Renal pelvis (tissue), 4 donors: ENCODE measurements around the gene TMEM40. TPM values are rescaled to one million over a fixed set of nuclear protein-coding genes. Genes with fewer than 3 reads are reported as not detected.
"Not testable (repeated sequence)": the region's sequence is repeated elsewhere in the genome, so short reads cannot be mapped to it uniquely, and the experiment has no call there.

Source experiments
- DNase-seq: peaks from one replicate; pipeline ENCODE4 v3.0.0-alpha.2; 2013
- polyA plus RNA-seq, 3 donors: library from polyadenylated mRNA; unstranded; fragments of 120-200 nt; gene quantifications; one replicate each; pipeline ENCODE4 v1.2.1, GENCODE V29; 2013; ENCODE audit not compliant: insufficient read length in 3 of 3

The TMEM40 gene
- polyA plus RNA-seq, 3 donors, result 1.7 to 3.7 (median 1.8) TPM

GRCh38 chr3:12719984-12720898 lies 38.8 kb downstream of the TMEM40 start:
- DNase-seq, result peak; percentile 94

- no peak for DNase-seq
Measured at GRCh38 chr3:12719541-12719940, 39.5 kb downstream of the TMEM40 start.

- no peak for DNase-seq
Measured at GRCh38 chr3:12716605-12717151, 42.4 kb downstream of the TMEM40 start.

- DNase-seq, result no peak
Measured at GRCh38 chr3:12714278-12714677, 44.8 kb downstream of the TMEM40 start.

- no peak for DNase-seq
Measured at GRCh38 chr3:12710062-12710461, 49.0 kb downstream of the TMEM40 start.

- DNase-seq, result no peak
Measured at GRCh38 chr3:12709334-12709733, 49.7 kb downstream of the TMEM40 start.

- no peak for DNase-seq
Measured at GRCh38 chr3:12708584-12709192, 50.4 kb downstream of the TMEM40 start.

GRCh38 chr3:12707449-12707848 lies 51.6 kb downstream of the TMEM40 start:
- no peak for DNase-seq

GRCh38 chr3:12706504-12707253 lies 52.4 kb downstream of the TMEM40 start:
- no peak for DNase-seq

- no peak for DNase-seq
Measured at GRCh38 chr3:12705981-12706380, 53.1 kb downstream of the TMEM40 start.

- no peak for DNase-seq
Measured at GRCh38 chr3:12705374-12705926, 53.6 kb downstream of the TMEM40 start.

GRCh38 chr3:12702501-12702900 lies 56.6 kb downstream of the TMEM40 start:
- no peak for DNase-seq

- not testable (repeated sequence) for DNase-seq
Measured at GRCh38 chr3:12701601-12702000, 57.5 kb downstream of the TMEM40 start.

GRCh38 chr3:12700800-12701199 lies 58.3 kb downstream of the TMEM40 start:
- DNase-seq, result no peak

- DNase-seq, result no peak
Measured at GRCh38 chr3:12695916-12696315, 63.1 kb downstream of the TMEM40 start.

- no peak for DNase-seq
Measured at GRCh38 chr3:12695112-12695511, 63.9 kb downstream of the TMEM40 start.

GRCh38 chr3:12692444-12692843 lies 66.6 kb downstream of the TMEM40 start:
- DNase-seq, result no peak

- no peak for DNase-seq
Measured at GRCh38 chr3:12689997-12690711, 68.9 kb downstream of the TMEM40 start.

- no peak for DNase-seq
Measured at GRCh38 chr3:12687948-12688347, 71.1 kb downstream of the TMEM40 start.

GRCh38 chr3:12686096-12686495 lies 73.0 kb downstream of the TMEM40 start:
- DNase-seq, result no peak
